PC-9 (cell line): ENCODE data around the gene LMOD3. TPM values are rescaled to one million over a fixed set of nuclear protein-coding genes. Genes with fewer than 3 reads are reported as not detected.

ENCODE experiments used
- BruUV-seq: library from RNA; stranded (reverse); fragments of 400-500 nt; replicated peaks from 2 replicates; lab custom pipeline; 2021; lab: Mats Ljungman, UMichigan
- CTCF ChIA-PET: fragments of 300-600 bp; sonication (Branson Sonifier 250); formaldehyde crosslinking; loops from one replicate; lab custom pipeline; 2022; ENCODE audit warnings: antibody characterized with exemption; lab: Charles Lee
- POLR2A ChIA-PET: fragments of 300-600 bp; sonication (Branson Sonifier 250); formaldehyde crosslinking; loops from one replicate; lab custom pipeline; 2022; ENCODE audit warnings: antibody characterized with exemption; ENCODE audit not compliant: unreplicated experiment; lab: Charles Lee
- DNase-seq, 2 experiments: peaks; one replicate each; pipeline versions ENCODE4 v3.0.0 to v3.0.0-alpha.2; 2015 to 2022; ENCODE audit warnings: mixed read lengths in 1 of 2
- H2AFZ ChIP-seq: fragments of 200-600 bp; sonication (generic); 2 replicates; pipeline ENCODE4 v1.8.1; 2017; ENCODE audit warnings: antibody characterized with exemption
- H3F3A ChIP-seq: fragments of 200-600 bp; sonication (generic); 2 replicates; pipeline ENCODE4 v1.8.1; 2017; ENCODE audit warnings: antibody characterized with exemption, mild to moderate bottlenecking, low read depth; ENCODE audit not compliant: insufficient read depth
- H3K27ac ChIP-seq: fragments of 200-600 bp; sonication (generic); 2 replicates; pipeline ENCODE4 v1.6.1; 2016; ENCODE audit warnings: mixed run types
- H3K27me3 ChIP-seq: fragments of 200-600 bp; sonication (generic); 2 replicates; pipeline ENCODE4 v1.6.1; 2016; ENCODE audit warnings: low read depth, mixed run types; ENCODE audit not compliant: insufficient read depth
- H3K36me3 ChIP-seq: fragments of 200-600 bp; sonication (generic); 2 replicates; pipeline ENCODE4 v1.6.1; 2016; ENCODE audit warnings: low read depth, mixed run types
- H3K4me1 ChIP-seq: fragments of 200-600 bp; sonication (generic); replicated peaks from 2 replicates; pipeline ENCODE4 v1.6.1; 2016; ENCODE audit warnings: mixed run types; ENCODE audit not compliant: insufficient read depth
- H3K4me2 ChIP-seq: fragments of 200-600 bp; sonication (generic); 2 replicates; pipeline ENCODE4 v1.6.1; 2017; ENCODE audit warnings: mixed run types
- H3K4me3 ChIP-seq: fragments of 200-600 bp; sonication (generic); 2 replicates; pipeline ENCODE4 v1.6.1; 2016; ENCODE audit warnings: mixed run types
- H3K79me2 ChIP-seq: fragments of 200-600 bp; sonication (generic); 2 replicates; pipeline ENCODE4 v1.6.1; 2017; ENCODE audit warnings: low read depth, mixed run types
- H3K9me2 ChIP-seq: fragments of 200-600 bp; sonication (generic); 2 replicates; pipeline ENCODE4 v1.8.1; 2017; ENCODE audit warnings: mild to moderate bottlenecking; ENCODE audit not compliant: insufficient read depth
- H3K9me3 ChIP-seq: fragments of 200-600 bp; sonication (generic); 2 replicates; pipeline ENCODE4 v1.8.1; 2016; ENCODE audit warnings: low read depth; ENCODE audit not compliant: insufficient read depth
- H4K20me1 ChIP-seq: fragments of 200-600 bp; sonication (generic); 2 replicates; pipeline ENCODE4 v1.8.1; 2017; ENCODE audit not compliant: insufficient read depth
- CTCF ChIP-seq: fragments of 200-600 bp; sonication (generic); conservative IDR thresholded peaks from 2 replicates; pipeline ENCODE4 v1.6.1; 2017; ENCODE audit warnings: mixed run types, antibody characterized with exemption, mild to moderate bottlenecking, moderate library complexity
- EZH2 ChIP-seq: fragments of 200-600 bp; sonication (generic); IDR thresholded peaks from 2 replicates; pipeline ENCODE4 v1.8.0; 2017; ENCODE audit warnings: antibody characterized with exemption, low read depth
- intact Hi-C: fragments of 100-400 bp; cut with micrococcal nuclease; formaldehyde crosslinking; loops from one replicate; pipeline ENCODE4 v1.10.0; 2022; ENCODE audit not compliant: unreplicated experiment
- total RNA-seq: library from RNA; stranded (reverse); gene quantifications from 2 replicates; pipeline ENCODE4 v1.2.3, GENCODE V29; 2021

The LMOD3 gene
- total RNA-seq, 1 experiment from 2014 or later = not detected

- H4K20me1 ChIP-seq = no peaks in the 10 kb centered on the region
- POLR2A ChIA-PET = no interaction called here
Measured at GRCh38 chr3:69059688-69060087, 62.7 kb downstream of the LMOD3 start.

GRCh38 chr3:69058947-69059224, 63.5 kb downstream of the LMOD3 start:
- H3K4me3 ChIP-seq = no peak overlapping the region
- no peak overlapping the region for H3K4me2 ChIP-seq
- H3K4me1 ChIP-seq = no peaks in the 10 kb centered on the region
- BruUV-seq = no TSS peak
- DNase-seq = no peak
- H3K36me3 ChIP-seq = no peaks in the 10 kb centered on the region; the same call in 1 of the 2 replicates
- no peaks in the 10 kb centered on the region for H4K20me1 ChIP-seq
- H3K27ac ChIP-seq = no peak overlapping the region
- H2AFZ ChIP-seq = no peak overlapping the region
- intact Hi-C loops = no loop called here
- POLR2A ChIA-PET = no interaction called here
- H3K27me3 ChIP-seq = no peaks in the 10 kb centered on the region
- no peaks in the 10 kb centered on the region for H3K9me3 ChIP-seq
- CTCF ChIA-PET = interaction anchor here (0.6 kb wide), 1 partner anchor 47 kb away, joined by 4 read pairs; no protein-coding TSS in a partner anchor
- H3K79me2 ChIP-seq = no peaks in the 10 kb centered on the region
- no peaks in the 10 kb centered on the region for H3K9me2 ChIP-seq
- TF ChIP-seq CTCF (no peak), EZH2 (no peak)
- no peaks in the 10 kb centered on the region for H3F3A ChIP-seq

More at GRCh38 chr3:69059688-69060087, 62.7 kb downstream of the LMOD3 start:
- CTCF ChIA-PET = no interaction called here
- no peaks in the 10 kb centered on the region for H3K79me2 ChIP-seq
- no peaks in the 10 kb centered on the region for H3K9me3 ChIP-seq
- no peak overlapping the region for H3K4me3 ChIP-seq
- BruUV-seq = no TSS peak
- no peak overlapping the region for H2AFZ ChIP-seq
- H3F3A ChIP-seq = no peaks in the 10 kb centered on the region
- H3K36me3 ChIP-seq = no peaks in the 10 kb centered on the region; the same call in 1 of the 2 replicates
- H3K27ac ChIP-seq = no peak overlapping the region
- TF ChIP-seq EZH2 (no peak), CTCF (no peak)
- no peaks in the 10 kb centered on the region for H3K27me3 ChIP-seq
- DNase-seq = no peak
- intact Hi-C loops = no loop called here
- H3K4me2 ChIP-seq = no peak overlapping the region
- H3K4me1 ChIP-seq = no peaks in the 10 kb centered on the region
- H3K9me2 ChIP-seq = no peaks in the 10 kb centered on the region

- Histone ChIP-seq H3F3A (no peaks in the 10 kb centered on the region; the same call in 1 of the 2 replicates), H3K27me3 (no peaks in the 10 kb centered on the region), H3K27ac (no peak overlapping the region), H4K20me1 (no peaks in the 10 kb centered on the region), H3K79me2 (no peaks in the 10 kb centered on the region), H3K9me3 (no peaks in the 10 kb centered on the region), H2AFZ (no peak overlapping the region), H3K4me2 (no peak overlapping the region), H3K36me3 (no peaks in the 10 kb centered on the region; the same call in 1 of the 2 replicates), H3K9me2 (no peaks in the 10 kb centered on the region), H3K4me3 (no peak overlapping the region), H3K4me1 (no peaks in the 10 kb centered on the region)
- DNase-seq = no peak
- POLR2A ChIA-PET = no interaction called here
- intact Hi-C loops = no loop called here
- CTCF ChIA-PET = interaction anchor here (0.6 kb wide), 1 partner anchor 48 kb away, joined by 4 read pairs; no protein-coding TSS in a partner anchor
- no TSS peak for BruUV-seq
- TF ChIP-seq EZH2 (no peak), CTCF (no peak)
Measured at GRCh38 chr3:69058180-69058946, 64.0 kb downstream of the LMOD3 start.

Other genes with a start within 250 kb of the LMOD3 start
- gene TAFA4, start 190.0 kb downstream of the LMOD3 start, total RNA-seq = not detected in 2 replicates
- 7.4 and 11.0 TPM in 2 replicates for gene EOGT, start 108.9 kb downstream of the LMOD3 start, total RNA-seq
- 34.5 and 35.5 TPM in 2 replicates for gene TMF1, start 70.3 kb downstream of the LMOD3 start, total RNA-seq
- 75.3 and 88.8 TPM in 2 replicates for gene UBA3, start 42.2 kb downstream of the LMOD3 start, total RNA-seq
- gene ARL6IP5, start 37.7 kb downstream of the LMOD3 start, total RNA-seq = 35.6 and 45.7 TPM in 2 replicates